ENCODE results near the gene FOXD4L5. TPM values are rescaled to one million over a fixed set of nuclear protein-coding genes. Genes with fewer than 3 reads are reported as not detected.
A peak's percentile ranks its signal among the peaks of the same experiment; 100 is the strongest.
"Not testable (repeated sequence)": the region's sequence is repeated elsewhere in the genome, so short reads cannot be mapped to it uniquely, and the experiment has no call there.

The FOXD4L5 gene
- 0.27 TPM for total RNA-seq

DNA sequence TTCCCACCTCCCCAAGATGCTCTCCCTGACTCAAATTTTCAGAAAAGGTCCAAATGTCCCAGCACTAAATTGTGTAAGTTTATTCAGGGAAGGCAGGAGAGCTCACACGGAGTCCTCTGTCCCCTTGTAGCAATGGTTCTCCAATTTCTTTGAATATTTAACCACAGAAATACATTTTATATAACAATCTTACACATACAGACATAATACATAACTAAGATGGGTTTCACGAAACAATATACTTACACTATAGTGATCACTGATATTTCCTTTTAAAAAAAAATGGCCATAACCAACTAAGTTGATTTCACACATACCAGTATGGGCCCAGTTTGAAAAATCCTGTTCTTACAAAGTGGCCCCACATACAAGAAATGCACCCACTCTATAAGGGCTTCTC lies at the start of gene FOXD4L5:
TSS of gene FOXD4L5 (minus strand) at position 101 of the 400 bp plus-strand sequence. CDS start 832 bp downstream, outside the sequence.
- DNase-seq (ENCODE audit: low spot score); ATAC-seq; intact Hi-C loops (cut with DNase I): not testable (repeated sequence)

GRCh38 chr9:65283943-65284342 lies 1.1 kb downstream of the FOXD4L5 start:
- ATAC-seq; intact Hi-C loops (cut with DNase I): not testable (repeated sequence)
- peak; percentile 19 for DNase-seq (ENCODE audit: low spot score)

DNA sequence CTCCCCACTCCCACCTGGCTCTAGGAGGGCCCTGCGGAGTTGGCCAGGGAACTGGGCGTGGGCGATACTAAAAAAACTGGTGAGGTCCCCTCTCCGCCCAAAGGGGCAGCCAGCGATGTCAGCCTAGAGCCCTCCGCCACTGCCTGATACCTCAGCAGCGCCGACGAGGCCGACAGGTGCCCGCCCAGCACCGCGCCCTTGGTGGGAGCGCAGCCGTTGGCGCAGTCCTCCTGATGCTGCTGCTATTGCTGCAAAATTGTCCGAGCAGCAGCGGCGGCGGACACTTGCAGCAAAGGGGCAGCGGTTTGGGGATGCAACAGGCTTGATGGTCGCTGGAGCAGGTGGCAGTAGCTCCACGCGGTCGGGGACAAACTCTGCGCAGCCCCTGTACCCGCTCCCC lies 2.0 kb downstream of the FOXD4L5 start:
- intact Hi-C loops (cut with DNase I); DNase-seq (ENCODE audit: low spot score); ATAC-seq: not testable (repeated sequence)
